Measurements from ENCODE around the gene HLX.

DNA sequence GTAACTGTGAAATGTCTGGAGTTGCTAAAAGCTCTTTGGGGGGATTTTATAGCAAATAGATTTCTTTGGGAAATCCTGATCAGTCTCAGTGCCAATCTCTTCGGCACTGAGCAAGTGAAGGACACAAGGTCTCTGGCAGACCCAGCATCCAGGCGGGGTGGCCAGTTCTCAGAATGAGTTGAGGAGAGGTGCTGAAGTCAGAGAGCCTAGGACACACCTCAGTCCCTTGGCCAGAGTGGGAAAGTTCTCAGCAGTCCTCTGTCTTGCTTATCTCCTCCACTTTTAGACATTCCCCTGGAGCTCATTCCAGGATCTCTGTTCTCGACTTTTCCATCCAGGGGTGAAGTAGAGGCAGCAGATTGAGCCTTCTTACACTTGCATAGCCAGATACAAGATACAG lies 6.7 kb downstream of the HLX start:
- TF ChIP-seq CTCF (IDR thresholded peaks at IDR 0.05): no peak
- TF ChIP-seq POLR2AphosphoS5 (IDR thresholded peaks at IDR 0.05): no peak
- no peak for TF ChIP-seq POLR2A (IDR thresholded peaks at IDR 0.05)

Data from sigmoid colon (tissue), 4 donors.